Kidney epithelial cell (primary cell): Measurements from ENCODE around the gene WAS. TPM values are rescaled to one million over a fixed set of nuclear protein-coding genes. Genes with fewer than 3 reads are reported as not detected.

Experiments
- DNase-seq: peaks from one replicate; pipeline ENCODE4 v3.0.0-alpha.2; 2010; ENCODE audit warnings: low read depth
- H3K27me3 ChIP-seq: 2 replicates; pipeline ENCODE4 v1.6.0; 2011; ENCODE audit warnings: low read length; ENCODE audit not compliant: control insufficient read depth, insufficient read depth
- H3K36me3 ChIP-seq: 2 replicates; pipeline ENCODE4 v1.5.1; 2011; ENCODE audit warnings: low read length; ENCODE audit not compliant: control insufficient read depth, insufficient read depth
- H3K4me3 ChIP-seq: 2 replicates; pipeline ENCODE4 v1.5.1; 2011; ENCODE audit warnings: low read depth, mild to moderate bottlenecking, control low read depth, low read length
- CTCF ChIP-seq: IDR thresholded peaks from 2 replicates; pipeline ENCODE4 v1.5.1; 2011; ENCODE audit warnings: mild to moderate bottlenecking, moderate library complexity, low read length, control low read depth, inconsistent platforms; ENCODE audit not compliant: insufficient read depth, poor library complexity, severe bottlenecking
- total RNA-seq: library from RNA; depleted of rRNA; stranded (reverse); fragments of >200 nt; gene quantifications from 2 replicates; pipeline ENCODE4 v1.2.3, GENCODE V29; 2015

Gene WAS
- total RNA-seq, 1 donor from 2014 or later, result 2.2 TPM

- Histone ChIP-seq H3K27me3 (no peaks in the 10 kb centered on the region), H3K4me3 (peak overlapping the region; percentile 62), H3K36me3 (no peaks in the 10 kb centered on the region)
- DNase-seq, result no peak
- no peak for TF ChIP-seq CTCF
Measured at GRCh38 chrX:48695534-48695896, 11.9 kb downstream of the WAS start.

GRCh38 chrX:48695925-48696300 lies 12.3 kb downstream of the WAS start:
- peak overlapping the region; percentile 62 for H3K4me3 ChIP-seq
- DNase-seq, result no peak
- H3K36me3 ChIP-seq, result no peaks in the 10 kb centered on the region
- no peaks in the 10 kb centered on the region for H3K27me3 ChIP-seq
- no peak for TF ChIP-seq CTCF

GRCh38 chrX:48696301-48696908 lies 12.8 kb downstream of the WAS start, which contains the start of gene SUV39H1:
TSS of gene SUV39H1 (plus strand) at chrX:48696734. CDS start at chrX:48696785, 51 bp downstream.
- H3K4me3 ChIP-seq, result peak within 1 kb of the TSS; percentile 62
- DNase-seq, result no peak
- no peaks in the 10 kb centered on the region for H3K36me3 ChIP-seq
- H3K27me3 ChIP-seq, result no peaks in the 10 kb centered on the region
- no peak for TF ChIP-seq CTCF

- no peak for TF ChIP-seq CTCF
- DNase-seq, result no peak
- H3K4me3 ChIP-seq, result peak overlapping the region; percentile 62
- H3K36me3 ChIP-seq, result no peaks in the 10 kb centered on the region
- H3K27me3 ChIP-seq, result no peaks in the 10 kb centered on the region
Measured at GRCh38 chrX:48696909-48697727, 13.5 kb downstream of the WAS start.

GRCh38 chrX:48698306-48698705 lies 14.7 kb downstream of the WAS start:
- TF ChIP-seq CTCF, result no peak
- H3K4me3 ChIP-seq, result no peak overlapping the region
- H3K36me3 ChIP-seq, result no peaks in the 10 kb centered on the region
- no peaks in the 10 kb centered on the region for H3K27me3 ChIP-seq
- no peak for DNase-seq
